ENCODE results near the gene RANGRF.

RANGRF gene

DNA sequence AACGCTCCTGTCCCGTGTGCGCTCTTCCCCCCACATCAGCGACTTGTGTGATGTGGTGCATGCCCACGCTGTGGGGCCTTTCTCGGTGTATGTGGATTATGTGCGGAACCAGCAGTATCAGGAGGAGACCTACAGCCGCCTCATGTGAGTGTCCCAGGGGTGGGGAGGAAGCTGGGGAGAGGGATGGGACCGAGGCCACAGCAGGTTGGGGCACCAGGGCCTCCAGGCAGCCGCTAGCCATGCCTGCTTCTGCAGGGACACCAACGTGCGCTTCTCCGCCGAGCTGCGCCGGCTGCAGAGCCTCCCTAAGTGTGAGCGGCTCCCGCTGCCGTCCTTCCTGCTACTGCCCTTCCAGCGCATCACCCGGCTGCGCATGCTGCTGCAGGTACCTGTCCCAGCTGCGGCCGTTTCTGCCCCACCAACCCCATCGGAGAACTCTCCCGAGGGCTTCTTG is 27.3 kb downstream of the RANGRF start:
- DNase-seq: no peak

DNA sequence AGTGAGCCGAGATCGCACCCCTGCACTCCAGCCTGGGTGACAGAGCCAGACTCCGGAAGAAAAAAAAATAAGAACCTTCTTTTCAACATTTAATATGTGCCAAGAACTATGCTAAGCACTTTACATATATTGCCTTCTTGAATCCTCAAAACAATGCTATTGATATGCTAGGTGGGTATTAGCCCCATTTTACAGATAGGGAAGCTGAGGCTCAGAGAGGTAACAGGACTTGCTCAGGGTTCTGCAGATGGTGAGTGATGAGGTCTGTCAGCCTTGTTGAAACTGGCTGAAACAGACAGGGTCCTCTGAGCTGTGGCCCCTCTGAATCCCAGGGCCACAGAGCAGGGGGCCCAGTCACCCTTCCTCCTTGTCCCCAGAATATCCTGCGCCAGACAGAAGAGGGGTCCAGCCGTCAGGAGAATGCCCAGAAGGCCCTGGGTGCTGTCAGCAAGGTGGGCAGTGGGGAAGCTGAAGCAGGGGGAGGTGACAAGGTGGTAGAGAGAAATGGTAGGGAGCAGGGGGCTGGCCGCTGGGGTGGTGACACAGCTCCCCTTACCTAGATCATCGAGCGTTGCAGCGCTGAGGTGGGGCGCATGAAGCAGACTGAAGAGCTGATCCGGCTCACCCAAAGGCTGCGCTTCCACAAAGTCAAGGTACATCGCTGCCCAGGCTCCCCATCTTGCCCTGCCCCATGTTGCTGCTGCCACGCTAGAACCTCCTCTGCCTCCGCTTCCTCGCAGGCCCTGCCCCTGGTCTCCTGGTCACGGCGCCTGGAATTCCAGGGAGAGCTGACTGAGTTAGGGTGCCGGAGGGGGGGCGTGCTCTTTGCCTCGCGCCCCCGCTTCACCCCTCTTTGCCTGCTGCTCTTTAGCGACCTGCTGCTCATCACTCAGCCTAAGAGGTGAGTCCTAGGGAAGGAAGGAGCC is 29.8 kb downstream of the RANGRF start:
- no peak for DNase-seq

DNA sequence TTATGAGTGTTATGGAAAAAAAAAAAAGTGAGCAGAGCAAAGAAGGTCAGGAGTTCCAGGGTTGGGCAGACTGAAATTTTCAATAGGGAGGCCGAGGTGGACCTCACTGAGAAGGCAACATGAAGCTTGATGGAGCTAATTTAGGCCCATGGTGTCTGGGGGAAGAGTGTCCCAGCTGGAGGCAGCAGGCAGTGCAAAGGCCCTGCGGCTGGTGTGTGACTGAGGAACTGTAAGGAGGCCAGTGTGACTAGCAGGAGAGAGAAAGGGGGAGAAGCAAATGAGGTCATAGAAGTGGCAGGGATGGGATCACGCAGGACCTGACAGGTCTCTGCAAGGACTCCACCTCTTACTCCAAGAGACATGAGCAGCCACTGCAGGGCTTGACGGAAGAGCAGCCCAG is 31.8 kb downstream of the RANGRF start:
- no peak for DNase-seq

DNA sequence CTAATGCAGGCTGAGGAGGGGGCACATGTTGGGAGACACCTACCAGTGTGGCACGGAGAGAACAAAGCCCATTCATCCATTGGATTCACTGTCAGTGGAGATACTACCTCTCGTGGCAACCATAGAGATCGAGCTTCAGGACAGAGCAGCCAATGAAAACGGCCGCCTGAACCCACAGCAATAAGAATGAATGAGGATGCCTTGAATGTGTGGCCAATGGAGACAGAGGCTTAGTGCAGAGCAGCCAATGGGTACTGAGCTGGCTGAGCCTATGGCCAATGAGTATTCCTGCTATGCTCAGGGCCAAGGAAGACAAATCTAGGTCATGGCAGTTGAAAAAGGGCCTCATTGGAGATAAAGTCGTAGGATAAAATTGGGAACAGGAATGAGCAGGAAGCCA is 32.5 kb downstream of the RANGRF start:
- DNase-seq: no peak

DNA sequence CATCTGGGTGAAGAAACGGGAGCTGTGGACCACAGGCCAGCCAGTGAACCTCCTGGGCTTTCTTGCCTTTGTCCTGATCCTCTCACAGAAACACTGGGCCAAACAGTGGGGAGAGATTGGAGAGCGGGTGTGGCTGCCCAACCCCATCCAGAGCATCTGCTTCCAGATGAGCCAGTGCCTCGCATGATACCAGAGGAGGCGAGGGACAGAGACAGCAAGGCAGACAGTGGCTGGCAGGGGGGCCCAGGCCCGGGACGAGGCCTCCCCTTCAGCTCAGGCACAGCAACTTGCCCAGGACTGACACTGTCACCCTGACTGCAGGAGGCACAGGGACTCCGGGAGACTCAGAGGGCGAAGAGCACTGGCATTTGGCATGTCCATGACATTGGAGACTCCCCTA is 33.6 kb downstream of the RANGRF start:
- no peak for DNase-seq

DNA sequence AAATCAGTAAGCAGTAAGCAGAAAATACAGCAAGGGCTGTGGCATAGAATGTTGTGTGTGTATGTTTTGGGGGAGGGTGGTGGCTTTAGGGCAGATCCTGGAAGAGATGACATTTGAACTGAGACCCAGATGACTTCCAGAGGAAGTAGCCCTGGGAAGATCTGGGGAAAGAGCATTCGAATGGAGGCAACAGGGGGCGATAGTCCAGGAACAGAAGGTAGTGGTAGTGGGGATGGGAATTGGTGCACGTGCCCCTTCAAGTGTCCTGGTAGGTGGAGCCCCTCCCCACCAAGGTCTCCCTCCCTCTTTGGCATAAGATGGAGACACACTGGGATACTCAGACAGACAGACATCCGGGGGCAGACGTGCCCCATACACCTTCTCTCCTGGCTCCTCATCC is 35.7 kb downstream of the RANGRF start:
- no peak for DNase-seq

DNA sequence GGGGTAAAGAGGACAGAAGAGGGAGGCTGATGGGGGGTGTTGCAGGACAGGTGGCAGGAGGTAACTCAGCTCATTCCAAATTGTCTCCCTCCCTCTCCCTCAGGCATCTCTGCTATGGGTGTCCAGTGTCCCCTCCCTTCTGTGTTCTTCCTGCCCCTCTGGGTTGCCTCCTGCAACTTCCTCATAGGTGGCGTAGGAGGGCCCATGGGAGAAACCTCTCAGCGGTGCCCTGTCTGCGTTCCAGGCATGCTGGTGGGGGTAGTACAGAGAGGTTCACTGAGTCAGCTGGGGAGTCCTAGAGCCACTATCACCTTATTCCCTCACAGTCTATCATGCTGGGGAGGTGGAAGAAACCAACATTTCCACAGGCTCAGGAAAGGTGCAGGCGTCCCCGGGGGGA is 36.5 kb downstream of the RANGRF start:
- DNase-seq: no peak

DNA sequence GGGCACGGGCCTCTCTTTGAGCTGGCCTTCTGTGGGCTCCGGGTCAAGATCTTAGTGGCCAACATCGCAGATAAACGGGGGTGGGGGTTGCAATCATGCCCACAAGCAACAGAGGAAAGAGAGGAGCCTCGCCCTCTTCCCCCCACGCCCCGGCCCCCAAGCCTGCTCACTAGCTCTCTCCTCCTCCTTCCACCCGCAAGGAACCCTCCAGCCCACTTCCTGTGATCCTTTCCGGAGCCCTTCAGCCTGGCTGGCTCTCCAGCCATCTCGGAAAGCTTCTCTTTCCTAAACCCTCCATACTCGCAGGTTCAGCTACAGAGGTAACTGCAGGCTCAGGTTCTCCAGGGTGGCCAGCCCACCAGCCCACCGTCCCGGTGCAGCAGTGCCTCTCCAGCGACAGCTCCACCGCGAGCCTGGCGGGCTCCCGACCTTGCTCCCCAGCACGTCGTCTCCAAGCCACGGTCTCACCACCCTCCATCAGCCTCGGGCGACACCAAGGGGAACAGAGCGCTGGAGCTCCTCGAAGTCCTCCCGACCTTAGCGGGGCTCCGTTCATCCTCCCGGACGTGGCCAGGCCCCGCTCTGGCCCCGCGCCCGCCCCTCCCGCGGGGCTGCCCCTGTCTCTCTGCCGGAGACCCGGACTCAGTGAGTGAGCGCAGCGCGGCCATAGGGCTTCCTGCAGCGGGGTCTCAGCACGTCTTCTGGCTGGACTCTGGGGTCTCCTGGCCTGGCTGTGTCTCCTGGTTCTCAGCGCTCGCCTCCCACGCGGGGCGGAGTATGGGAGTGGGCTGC is 38.2 kb downstream of the RANGRF start:
- DNase-seq: no peak

DNA sequence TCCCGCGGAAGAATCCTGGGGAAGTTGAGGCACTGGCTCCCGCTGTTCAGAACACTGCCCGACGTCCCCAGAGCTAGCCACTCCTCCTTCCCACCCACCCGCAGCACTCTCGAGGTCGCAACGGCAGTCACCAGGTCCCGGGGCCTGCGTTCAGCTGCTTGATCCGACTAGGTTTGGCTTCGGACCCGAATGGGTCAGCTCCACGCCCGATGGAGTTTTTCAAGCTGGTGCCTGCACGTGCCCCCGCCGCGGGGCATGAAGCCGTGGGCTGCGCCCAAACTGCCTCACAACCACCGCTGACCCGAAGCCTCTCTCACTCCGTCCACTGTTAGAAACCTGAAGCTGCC is 38.8 kb downstream of the RANGRF start:
- DNase-seq: no peak

DNA sequence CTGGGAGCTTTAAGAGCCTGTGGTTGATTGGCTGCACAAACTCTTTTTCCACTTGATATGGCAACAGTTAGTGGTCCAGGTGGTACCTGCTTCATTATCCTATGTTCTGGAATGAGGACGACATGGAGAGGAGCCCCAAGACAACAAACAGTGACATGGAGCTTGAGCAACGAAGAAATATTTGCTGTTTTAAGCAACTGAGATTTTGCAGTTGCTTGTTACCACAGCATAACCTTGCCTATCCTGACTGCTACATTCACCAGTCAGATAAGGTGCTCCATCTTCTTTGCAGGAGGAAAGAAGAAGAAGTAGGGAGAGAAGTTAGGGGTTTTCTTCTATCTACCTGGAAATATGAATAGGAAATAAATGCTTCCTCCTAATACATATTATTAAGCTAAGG is 43.7 kb downstream of the RANGRF start:
- DNase-seq: no peak

DNA sequence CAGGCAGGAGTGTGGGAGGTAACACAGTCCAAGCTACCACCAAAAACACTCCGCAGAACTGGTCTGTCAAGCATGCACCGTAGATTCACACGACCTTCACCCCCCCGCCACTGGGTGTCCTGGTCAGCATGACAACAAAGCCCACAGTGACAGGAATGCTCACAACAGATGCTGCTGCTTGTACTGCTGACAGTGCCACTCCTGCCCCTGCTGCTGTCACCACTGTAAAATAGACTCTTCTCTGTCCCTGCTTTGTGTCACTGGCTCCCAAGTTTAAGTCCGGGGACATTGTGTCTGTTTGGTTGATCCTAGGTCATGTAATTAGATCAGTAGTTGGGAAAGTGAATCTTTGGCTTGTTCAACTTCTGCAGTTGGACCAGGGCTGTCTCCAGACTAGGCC is 44.2 kb downstream of the RANGRF start:
- DNase-seq: no peak

DNA sequence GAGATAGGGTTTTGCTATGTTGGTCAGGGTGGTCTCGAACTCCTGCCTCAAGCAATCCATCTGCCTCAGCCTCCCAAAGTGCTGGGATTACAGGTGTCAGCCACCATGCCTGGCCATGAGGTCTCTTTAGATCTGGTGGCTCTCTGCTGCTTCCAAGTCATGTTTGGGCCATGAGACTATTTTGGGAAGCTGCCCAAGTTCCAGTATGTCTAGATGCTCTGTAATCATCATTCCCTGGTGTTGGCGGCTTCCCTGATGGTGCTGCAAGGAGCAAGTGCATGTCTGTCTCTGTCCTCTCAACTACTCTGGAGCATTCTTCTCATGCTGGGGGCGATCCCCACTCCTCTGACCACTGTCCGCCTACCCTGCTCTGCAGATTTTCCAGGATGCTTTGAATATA is 44.8 kb downstream of the RANGRF start:
- DNase-seq: no peak

DNA sequence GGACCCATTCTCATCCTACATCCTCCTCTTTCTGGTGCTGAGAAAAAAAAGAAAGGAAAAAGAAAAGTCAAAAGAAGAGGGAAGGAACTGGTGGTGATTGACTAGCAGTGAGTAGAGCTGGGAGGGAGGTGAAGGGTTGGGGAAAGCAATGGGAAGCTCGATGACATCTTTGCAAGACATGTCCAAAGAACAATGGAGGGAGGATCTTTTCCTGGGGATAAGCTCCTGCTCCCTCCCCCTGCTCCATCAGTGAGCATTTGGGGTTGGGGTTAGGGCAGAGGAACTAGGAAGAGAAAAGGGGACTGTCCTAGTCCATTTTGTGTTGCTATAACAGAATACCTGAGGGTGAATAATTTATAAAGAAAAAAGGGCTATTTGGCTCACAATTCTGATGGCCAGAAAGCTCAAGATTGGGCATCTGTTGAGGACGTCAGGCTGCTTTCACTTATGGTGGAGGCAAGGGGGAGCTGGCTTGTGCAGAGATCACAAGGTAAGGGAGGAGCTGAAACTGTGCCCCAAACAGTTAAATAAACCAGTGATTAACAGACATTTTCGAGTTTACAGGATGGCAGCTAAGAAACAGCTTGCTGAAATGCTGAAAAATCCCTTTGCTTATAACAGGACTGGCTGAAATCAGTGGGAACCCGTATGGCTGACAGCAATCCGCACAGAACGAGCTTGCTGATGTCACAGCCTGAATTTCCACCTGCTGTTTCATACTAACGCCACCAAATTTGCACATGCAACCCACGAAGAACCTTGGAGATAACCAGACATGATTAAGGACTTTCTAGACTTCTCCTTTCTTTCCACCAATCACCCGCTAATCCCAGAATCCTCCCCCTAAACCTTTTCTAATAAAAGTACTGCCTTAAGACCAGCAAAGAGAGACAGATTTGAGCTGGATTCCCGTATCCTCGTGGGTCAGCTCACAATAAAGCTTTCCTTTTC is 49.6 kb downstream of the RANGRF start:
- DNase-seq: no peak

DNA sequence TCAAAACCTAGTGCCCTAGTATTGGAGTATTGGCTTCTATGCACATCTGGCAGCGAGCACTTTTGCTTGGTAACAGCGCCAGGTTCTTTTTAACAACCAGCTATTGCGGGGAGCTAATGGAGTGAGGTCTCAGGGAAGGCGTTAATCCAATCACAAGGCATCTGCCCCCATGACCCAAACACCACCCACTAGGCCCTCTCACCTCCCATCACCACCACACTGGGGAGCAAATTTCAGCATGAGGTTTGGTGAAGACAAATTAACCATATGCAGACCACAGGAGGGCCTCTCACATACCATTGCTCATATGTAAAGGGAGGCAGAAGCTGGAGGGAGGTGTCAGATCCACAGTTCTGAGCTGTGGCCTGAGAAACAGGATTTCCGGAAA is 50.3 kb downstream of the RANGRF start:
- DNase-seq: no peak

DNA sequence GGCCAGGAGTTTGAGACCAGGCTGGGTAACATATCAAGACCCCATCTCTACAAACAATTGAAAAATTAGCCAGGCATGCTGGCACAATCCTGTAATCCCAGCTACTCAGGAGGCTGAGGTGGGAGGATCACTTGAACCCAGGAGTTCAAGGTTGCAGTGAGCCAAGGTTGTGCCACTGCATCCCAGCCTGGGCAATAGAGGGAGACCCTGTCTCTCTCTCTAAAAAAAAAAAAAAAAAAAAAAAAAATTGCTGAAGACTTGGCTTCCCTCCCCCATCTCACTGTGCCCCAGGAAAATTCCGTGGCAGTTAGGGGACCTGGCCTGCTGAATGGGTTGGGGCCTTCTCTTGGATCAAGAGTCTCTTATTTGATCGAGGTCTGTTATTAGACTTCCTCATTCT is 51.1 kb downstream of the RANGRF start, which contains the start of gene ODF4:
Gene ODF4 (plus strand): TSS at position 301 of the 400 bp plus-strand sequence. CDS start 212 bp downstream, outside the sequence.
- no peak for DNase-seq

Data from NCI-H2081 (cell line).